Stimulated activated CD4-positive, alpha-beta T cell treated with anti-CD3 and anti-CD28 coated beads, Interleukin-2, amount 100 ng/mL, for 48 hours (primary cell): ENCODE results near the gene COL11A1.
"Not testable (repeated sequence)": the region's sequence is repeated elsewhere in the genome, so short reads cannot be mapped to it uniquely, and the experiment has no call there.

Experiments
- DNase-seq, 2 donors: peaks; one replicate each; pipeline ENCODE4 v3.0.0-alpha.2; 2020

Gene COL11A1

DNA sequence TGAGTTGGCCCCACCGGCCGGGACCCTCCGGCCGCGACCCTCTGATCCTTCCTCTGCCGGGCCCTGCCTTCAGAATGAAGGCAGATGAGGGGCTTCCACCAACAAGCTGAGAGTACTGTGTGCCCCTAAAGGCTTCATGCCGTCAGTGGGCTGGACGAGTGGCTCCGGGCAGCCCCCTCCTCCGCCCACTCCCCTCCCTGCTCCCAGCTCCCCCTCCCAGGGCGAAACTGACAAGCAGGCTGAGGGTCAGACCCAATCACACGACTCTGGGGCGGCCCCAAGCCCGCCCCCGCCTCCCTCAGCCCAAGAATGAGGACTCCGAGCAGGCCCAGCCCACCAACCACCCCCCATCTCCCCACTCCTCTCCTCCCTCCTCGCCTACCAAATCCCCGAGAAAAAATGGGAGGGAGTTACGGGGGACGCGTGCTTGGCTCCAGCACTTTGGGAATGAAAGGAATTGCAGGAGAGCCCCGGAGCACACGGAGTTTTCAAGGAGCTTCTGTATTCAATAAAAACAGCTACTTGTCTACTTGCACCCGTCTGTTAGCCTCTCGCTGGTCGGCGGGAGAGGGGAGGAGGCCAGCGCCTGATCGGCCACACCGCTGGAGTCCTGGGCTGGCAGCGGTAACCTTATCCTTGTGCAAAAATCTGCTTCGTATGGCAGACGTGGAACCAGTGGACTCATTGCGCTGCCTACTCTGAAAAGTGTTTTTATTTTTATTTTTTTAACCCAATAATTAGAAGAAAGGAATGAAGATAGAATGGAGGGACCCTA lies at the start of gene COL11A1:
TSS of gene COL11A1 (minus strand) at position 147 of the 775 bp plus-strand sequence. CDS start 344 bp downstream, outside the sequence.
- no peak for DNase-seq

DNA sequence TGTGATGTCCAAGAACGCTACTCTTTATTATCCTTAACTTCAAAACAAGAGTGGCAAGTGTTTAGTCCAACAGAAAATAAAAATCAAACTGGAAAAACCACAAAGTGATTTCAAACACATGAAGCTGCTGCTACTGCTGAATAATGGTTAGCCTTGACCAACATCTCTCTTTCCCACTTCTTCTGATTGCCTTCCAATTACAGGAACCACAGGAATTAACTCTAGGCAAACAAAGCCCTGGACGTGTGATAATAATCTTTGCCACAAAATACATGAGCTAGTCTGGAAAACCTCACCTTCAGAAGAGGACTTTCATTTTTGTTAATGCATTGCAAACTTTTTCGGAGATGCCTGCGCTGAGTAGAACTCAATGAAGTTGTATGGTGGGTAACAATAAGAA lies 48.6 kb upstream of the COL11A1 start:
- DNase-seq = no peak

DNA sequence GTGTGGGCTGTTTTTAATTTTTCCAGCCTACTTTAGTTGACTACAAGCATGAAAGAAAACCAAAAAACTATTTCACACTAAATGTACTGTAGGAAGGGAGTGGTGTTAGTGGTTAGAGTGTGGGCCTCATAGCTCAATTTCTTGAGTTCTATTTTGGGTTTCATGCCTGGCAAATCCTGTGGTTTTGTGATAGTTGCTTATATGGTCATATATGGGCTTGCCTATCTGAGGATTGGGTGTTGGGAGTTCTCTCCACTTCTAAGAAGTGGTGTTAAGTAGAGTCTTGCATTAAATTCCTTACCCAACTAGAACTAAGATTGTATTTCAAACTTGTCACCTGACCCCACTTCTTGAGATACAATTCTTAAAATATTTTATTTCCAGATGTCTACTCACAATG lies 37.8 kb upstream of the COL11A1 start:
- no peak for DNase-seq

DNA sequence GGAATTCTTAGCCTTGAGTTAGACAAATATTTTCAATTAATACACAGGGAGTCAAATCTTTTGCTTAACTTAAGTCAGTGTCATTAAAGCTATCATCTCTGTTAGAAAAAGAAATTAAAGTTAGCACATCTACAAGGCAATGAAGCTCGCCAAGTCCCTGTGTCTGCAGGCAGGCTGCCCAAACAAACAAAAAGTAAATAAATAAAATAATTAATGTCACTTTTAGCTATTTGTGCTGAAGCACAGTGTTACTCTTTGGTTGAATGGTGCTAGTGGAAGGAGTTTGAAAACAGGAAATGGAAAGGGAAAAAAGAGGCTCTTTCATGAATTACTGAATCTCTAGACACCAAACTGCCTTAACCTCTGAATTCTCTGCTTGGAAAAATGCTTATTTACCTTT lies 37.1 kb upstream of the COL11A1 start:
- no peak for DNase-seq

DNA sequence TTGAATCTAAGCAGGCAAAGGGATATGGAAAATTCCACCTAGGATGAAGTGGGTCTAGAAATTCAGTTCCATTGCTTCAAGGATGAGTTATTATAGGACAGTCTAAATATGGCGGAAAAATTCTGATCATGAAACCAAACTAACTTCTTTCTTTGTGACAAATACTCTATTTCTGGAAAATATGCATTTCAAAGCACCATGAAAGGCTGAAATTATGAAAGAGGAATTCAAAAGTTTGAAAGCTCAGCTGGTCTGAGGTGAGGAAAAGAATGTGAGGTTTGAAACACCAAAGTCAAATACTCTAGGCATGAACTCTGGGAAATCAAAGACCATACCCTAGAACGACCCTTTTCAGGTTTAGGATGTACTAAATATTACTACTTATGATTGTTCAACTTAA lies 36.4 kb upstream of the COL11A1 start:
- DNase-seq = no peak

DNA sequence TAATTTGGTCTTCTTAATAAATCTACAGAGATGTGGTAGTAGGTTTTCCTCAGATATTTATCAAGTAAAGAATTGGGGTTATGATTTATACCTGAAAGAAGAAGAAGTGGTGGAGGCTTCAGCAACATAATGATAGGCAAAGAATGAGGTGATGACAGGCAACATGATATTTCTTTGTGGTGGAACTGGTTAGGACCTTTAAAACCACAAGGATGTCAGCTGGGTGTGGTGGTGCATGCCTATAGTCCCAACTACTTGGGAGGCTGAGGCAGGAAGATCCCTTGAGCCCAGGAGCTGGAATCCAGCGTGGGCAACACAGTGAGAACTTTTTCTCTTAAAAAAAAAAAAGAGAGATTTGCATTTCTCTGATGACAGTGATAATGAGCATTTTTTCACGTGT lies 34.1 kb upstream of the COL11A1 start:
- no peak for DNase-seq

DNA sequence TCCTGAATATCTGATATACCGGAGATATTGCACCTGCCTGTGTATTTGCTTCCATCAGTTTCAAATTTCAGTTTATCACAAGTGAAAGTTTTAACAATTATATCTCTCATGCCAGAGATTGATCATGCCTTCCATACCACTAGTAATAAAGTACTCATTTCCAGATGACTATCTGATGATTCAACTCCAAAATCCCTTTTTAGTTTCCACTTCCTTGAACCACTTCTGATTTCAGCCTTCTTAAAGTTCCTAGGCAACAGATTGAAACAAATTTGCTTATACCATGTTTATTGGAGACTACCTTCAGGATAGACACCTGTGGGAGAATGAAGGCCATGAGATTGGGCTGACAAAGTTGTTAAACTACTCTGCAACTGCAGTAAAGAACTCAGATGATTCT lies 21.5 kb upstream of the COL11A1 start:
- no peak for DNase-seq

DNA sequence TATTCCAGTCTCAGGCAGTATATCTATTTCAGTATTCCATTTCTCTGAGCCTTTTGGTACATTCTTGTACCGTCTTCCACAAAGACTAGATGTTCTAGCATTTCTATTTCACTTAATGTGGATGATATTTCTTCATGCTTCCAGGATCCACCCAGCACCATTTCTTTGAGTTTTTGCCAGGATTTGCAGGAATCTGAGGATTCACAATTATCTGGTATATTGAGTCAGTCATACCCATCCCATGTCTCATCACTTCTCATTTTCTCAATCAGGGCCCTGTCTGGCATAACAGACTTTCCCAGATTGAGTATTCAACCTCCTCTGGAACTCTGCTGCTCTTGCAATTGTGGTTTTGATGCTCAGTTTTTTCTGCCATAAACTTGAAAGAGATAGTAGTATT lies 20.9 kb upstream of the COL11A1 start:
- DNase-seq = no peak

DNA sequence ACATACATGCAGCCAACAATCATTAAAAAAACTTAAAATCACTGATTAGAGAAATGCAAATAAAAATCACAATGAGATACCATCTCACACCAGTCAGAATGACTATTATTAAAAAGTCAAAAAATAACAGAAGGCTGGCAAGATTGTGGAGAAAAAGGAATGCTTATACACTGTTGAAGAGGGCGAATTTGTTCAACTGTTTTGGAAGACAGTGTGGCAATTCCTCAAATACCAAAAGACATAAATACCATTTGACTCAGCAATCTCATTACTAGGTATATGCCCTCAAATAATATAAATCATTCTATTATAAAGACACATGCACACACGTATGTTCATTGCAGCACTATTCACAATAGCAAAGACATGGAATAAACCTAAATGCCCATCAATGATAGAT lies 19.9 kb upstream of the COL11A1 start:
- DNase-seq = not testable (repeated sequence)

DNA sequence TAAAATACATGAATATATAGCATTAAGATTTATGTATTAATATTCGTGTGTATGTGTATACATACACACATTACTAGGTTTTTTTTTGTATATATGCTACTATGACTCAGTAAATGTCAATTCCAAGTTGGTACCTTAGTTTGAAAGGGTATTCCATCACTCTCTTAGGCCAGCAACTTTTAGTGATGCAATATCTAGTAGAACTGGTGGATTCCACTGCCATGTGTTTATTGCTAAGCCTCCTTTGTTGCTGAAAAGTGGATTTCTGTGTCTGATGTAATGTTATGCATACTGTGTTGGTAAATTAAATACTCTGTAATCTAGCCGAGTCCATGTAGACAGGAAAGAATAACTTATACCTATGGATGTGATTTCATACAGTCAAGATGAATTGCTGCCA lies 16.9 kb upstream of the COL11A1 start:
- no peak for DNase-seq

DNA sequence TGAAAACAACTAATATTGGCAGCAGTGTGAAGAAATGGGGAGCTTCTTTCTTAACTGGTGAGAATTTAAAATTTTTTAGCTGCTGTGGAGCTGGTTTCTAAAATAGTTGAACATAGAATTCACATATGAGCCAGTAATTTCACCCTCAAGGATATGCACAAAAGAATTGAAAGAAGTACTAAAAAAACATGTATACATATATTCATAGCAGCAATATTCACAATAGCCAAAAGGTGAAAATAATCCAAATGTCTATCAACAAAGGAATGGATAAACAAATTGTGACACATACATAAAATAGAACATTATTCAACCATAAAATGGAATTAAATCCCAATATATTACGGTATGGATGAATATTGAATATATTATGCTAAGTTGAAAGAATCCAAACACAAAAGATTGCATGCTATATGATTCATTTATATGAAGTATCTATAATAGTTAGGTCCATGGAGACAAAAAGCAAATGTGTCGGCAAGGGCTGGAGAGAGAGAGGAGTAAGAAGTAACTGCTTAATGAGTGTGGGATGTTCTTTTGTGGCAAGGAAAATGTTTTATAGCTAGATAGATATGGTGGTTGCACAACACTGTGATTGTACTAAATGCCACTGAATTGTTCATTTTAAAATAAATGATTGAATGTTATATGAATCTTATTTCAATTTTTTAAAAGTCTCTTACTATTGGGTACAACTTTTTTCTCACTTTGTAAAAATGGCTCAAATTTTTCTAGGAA lies 14.8 kb upstream of the COL11A1 start:
- no peak for DNase-seq

DNA sequence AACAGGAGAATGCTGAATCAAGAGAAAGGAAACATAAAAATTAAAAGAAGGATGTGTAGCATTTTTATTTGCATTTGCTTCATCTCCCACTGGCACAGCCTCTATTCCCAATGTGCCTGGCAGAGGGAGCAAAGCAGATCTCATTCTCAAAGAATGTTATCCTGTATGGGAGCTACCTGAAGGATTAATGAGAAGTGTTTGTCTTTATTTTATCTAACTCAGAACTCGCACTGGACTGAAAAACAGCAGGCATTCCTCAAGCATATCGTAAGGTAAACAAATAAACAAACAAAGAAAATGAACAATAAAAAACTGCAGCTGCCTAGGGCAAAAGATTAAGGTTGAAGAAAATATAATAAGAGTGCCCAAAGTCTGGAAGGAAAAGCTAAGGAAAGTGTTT lies 12.7 kb upstream of the COL11A1 start:
- DNase-seq = no peak

DNA sequence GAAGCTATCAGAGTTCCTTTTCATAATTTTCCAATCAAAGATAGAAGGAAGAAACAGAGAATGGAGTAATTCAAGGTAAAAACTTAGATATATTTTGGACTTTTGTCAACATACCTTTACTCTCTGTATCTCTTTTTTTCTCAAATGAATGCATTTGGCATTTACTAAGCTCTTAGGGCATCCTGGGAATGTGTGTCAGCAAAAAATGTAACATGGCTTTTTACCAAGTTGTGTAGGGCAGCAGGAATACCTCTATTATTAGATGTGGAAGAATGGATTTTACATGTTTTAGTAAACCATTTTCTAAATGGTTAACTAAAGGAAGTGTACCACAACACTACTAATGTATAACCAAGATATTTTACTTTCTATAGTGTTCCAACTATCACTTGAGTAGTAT lies 4.2 kb upstream of the COL11A1 start:
- DNase-seq = no peak

DNA sequence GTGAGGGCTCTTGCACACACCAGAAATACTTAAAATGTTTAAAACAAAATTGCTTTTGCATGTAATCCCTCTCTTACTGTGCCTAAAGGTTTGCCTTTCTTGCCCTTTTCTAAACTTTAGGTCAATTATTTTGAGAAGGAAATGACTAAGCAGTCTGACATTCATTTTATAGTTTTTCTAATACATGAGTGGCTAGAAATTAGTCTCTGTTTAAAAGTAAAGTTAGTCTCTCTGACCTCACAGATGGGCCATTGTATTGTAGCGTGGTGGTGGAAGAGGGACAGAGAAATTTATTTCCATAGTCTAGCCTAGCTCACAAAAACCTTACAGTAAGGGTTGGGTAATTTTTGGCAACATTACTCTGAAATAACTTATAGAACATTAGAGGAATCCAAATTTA lies 3.6 kb upstream of the COL11A1 start:
- DNase-seq = no peak

DNA sequence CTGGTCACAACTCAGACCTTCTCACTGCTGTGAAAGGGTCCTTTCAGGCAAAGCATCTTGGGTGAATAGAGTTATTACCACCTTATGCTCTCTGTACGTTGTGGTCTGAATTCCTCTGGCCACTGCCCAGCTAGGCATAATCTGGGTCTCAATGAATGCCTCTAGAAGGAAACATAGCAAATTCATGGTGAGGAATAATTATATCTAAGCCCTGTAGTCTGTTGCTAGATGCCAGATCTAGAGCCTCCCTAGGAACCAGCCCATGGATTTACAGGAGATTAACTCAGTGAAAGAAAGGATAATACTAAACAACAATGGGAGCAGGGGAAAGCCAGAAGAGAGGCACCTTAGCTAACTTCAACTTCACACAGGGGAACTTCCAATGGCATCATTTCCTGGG lies 2.4 kb upstream of the COL11A1 start:
- DNase-seq = no peak

DNA sequence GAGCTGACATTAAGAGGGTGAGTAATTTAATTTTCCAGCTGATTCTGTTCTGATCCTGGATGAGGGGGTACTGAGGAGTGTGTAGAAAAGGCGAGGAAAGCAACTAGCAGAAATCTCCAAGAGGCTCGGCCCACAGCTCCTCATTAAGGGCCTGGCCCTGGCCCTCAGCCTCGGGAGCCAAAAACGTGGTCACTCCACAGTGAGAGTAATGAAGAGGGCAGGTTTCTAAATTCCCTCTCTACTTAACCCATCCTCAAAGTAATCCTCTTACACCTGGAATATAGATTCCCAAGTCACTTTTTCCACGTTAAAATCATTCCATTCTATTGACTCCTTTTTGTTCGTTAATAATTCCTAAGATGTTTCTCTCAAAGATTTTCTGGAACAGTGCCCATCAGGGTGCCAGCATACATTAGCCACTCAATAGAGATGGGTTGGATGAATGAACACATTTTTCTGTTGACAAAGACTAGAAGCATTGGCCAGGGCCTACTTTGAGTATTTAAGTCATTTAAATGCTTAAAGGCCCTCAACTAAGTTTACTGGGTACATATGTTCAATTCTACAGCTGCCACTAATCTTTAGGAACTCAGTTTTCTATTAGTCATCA lies 1.1 kb upstream of the COL11A1 start:
- no peak for DNase-seq

DNA sequence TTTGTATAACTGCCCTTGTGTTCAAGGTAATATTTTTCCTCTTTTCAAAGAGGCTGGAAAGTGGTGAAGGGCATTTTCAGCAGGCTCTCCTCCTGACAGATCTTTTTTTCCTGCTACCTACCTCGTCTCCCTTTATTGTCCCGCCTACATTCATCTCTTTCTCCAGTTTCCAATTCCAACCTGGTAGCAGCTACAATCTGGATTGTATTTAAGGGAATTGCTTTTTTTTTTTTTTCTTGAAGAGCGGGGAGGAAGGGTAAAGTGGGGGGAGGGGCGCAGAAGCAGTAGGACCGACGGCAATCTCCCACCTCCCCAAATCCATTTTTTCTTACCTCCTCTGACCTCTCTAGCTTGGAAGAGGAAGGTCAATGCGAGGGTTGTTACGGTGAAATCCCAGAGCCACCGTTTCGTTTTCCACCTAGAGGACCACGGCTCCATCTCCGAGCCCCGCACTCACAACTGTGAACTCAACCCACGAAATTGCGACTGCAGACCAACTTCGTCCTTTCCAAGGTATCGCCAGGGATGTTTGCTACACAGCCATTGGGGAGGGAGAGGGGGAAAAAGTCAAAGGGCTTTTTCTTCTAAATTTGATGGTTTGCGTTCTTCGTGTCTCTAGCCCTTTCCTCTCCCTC lies 464 bp downstream of the COL11A1 start:
- DNase-seq = no peak

DNA sequence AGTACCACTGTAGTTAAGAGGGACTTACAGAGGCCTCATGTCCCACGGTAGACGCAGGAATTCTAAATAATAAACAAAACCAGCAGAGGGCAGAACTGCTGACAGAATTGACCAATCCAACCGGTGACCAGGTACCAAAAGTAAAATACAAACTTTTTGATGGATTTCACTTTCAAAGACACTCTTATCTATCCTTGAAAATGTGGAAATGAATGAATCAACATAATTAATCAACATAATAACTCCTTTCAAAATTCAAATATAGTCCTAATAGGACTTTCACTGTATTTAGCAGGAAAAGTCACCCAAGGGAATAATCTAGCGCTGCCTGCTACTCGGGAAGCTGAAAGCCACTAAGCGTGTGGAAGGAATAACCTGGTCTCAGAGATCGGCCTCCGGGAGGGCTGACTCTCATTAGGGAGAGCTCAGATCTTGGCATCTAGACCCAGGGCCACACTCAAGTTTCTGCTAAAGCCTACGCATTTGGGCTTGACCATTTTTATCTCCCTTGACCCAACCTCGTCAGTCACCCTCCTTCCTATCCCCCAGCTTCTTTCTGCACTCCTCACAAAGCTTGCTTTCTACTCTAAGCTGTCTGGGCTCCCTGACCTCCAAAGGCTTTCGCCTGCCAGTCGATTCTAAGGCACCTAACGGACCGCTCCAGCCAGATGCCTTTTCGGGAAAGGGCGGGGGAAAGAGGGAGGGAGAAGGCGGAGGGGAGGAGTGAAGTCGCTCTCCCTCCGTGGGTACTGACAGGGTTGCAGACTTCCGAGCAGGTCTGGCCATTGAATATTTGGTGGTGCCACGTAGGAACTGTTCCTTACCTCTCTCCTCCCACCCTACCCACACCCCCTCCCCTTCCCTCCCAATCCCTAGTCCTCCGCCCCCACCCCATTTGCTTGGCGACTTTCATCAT lies 1.6 kb downstream of the COL11A1 start:
- no peak for DNase-seq

DNA sequence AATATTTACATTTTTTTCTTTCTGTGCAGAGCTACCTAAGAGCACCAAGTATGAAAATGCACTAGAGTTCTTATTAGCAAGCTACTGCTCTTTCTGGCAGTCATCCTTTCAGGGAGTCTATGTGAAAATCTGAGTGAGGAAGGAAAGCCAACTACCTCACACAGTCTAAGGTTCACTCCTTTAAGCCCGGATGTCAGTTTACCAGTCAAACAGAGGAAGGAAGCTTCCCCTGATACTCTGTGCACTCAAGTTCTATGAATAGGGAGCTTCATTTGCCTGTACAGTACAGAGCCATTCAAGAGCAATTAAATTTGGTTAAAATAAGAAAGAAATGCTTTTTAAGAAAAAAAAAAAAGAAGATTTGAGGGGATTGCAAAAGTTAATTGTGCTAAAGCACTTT lies 6.9 kb downstream of the COL11A1 start:
- no peak for DNase-seq

DNA sequence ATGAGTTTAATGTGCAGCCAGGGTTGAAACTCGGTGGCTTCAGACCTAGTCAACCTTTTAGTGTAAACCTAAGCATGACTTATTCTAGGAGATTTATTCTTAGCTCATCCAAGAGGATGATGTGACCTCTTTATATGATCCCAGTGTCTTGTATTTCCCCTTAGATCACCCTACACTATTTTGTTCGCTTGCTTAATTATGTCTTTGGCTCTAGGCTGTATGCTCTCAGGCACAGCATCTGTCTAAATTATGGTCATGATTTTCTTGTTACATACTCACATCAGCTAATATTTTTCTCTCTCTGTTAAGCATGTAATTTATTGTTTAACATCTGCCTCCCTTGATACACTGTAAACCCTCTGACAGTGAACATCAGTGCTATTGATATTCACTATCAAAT lies 19.1 kb downstream of the COL11A1 start:
- DNase-seq = no peak

DNA sequence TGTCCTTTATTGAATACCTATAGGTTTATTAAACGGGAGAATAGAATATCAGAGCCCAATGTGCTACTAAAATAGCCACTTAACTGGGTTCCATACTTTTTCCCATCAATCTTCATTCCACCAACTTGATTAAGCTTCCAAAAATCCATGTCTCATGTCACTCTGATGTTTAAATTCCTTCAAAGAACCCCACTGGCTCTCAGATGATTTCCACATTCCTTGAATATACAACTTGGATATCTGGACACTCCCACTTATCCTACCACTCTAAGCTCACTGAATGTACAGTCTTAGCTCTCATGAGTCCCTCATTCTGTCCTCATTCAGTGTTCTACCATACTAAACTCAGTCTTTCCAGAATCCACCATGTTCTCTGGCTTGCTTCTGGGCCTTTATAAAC lies 21.1 kb downstream of the COL11A1 start:
- no peak for DNase-seq

DNA sequence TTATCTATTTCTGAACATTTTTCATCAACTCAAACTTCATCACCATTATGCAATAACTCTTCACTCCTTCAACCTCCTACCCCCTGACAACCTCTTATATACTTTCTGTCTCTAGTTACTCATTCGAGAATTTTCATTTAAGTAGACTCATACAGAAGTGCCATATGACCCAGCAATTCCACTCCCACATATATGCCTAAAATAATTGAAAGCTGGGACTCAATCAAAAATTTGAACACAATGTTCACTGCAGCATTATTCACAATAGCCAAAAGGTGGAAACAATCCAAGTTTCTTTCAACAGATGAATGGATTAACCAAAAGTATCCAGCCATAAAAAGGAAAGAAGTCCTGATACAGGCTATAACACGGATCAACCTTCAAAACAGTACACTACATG lies 24.1 kb downstream of the COL11A1 start:
- no peak for DNase-seq
